ES-I3 (cell line): ENCODE results near the gene VAV3.
"Not testable (repeated sequence)": the region's sequence is repeated elsewhere in the genome, so short reads cannot be mapped to it uniquely, and the experiment has no call there.

Experiments used
- H3K36me3 ChIP-seq: 2 replicates; pipeline ENCODE4 v1.6.1; 2013; ENCODE audit warnings: mild to moderate bottlenecking, low read length, control low read depth, moderate library complexity; ENCODE audit not compliant: insufficient read depth
- H3K4me1 ChIP-seq: 2 replicates; pipeline ENCODE4 v1.6.1; 2013; ENCODE audit warnings: mild to moderate bottlenecking, control low read depth, low read length; ENCODE audit not compliant: insufficient read depth
- H3K9ac ChIP-seq: 2 replicates; pipeline ENCODE4 v1.6.1; 2013; ENCODE audit warnings: low read depth, mild to moderate bottlenecking, low read length, moderate library complexity
- H3K9me3 ChIP-seq: 2 replicates; pipeline ENCODE4 v1.6.1; 2013; ENCODE audit warnings: mild to moderate bottlenecking, low read length, moderate library complexity; ENCODE audit not compliant: control insufficient read depth, insufficient read depth

The VAV3 gene

GRCh38 chr1:107965110-107965991 is at the start of gene VAV3:
VAV3 (minus strand) TSS chr1:107965180; CDS start chr1:107964869, 311 bp downstream.
- Histone ChIP-seq H3K36me3 (no peaks in the 10 kb centered on the region), H3K9ac (peak within 1 kb of the TSS; percentile 81), H3K4me1 (peaks cover 12% of the 10 kb centered on the region; the same call in 1 of the 2 replicates), H3K9me3 (no peaks in the 10 kb centered on the region)

GRCh38 chr1:108012553-108012952 is 47.6 kb upstream of the VAV3 start:
- no peak overlapping the region for H3K9ac ChIP-seq
- no peaks in the 10 kb centered on the region for H3K9me3 ChIP-seq
- H3K4me1 ChIP-seq = peaks cover 4% of the 10 kb centered on the region; the same call in 1 of the 2 replicates
- no peaks in the 10 kb centered on the region for H3K36me3 ChIP-seq

GRCh38 chr1:108011295-108011694 is 46.3 kb upstream of the VAV3 start:
- Histone ChIP-seq H3K9ac (no peak overlapping the region), H3K36me3 (no peaks in the 10 kb centered on the region), H3K4me1 (0 out of 2 replicates have a peak, but pooled peaks cover 4% of the 10 kb centered on the region), H3K9me3 (no peaks in the 10 kb centered on the region)

GRCh38 chr1:108010581-108010980 is 45.6 kb upstream of the VAV3 start:
- Histone ChIP-seq H3K9me3 (no peaks in the 10 kb centered on the region), H3K36me3 (no peaks in the 10 kb centered on the region), H3K4me1 (0 out of 2 replicates have a peak, but pooled peaks cover 4% of the 10 kb centered on the region), H3K9ac (no peak overlapping the region)

- H3K36me3 ChIP-seq = no peaks in the 10 kb centered on the region
Observed at GRCh38 chr1:108009603-108010195, 44.7 kb upstream of the VAV3 start.

GRCh38 chr1:108007531-108007930 is 42.6 kb upstream of the VAV3 start:
- H3K4me1 ChIP-seq = 0 out of 2 replicates have a peak, but pooled peaks cover 4% of the 10 kb centered on the region
- no peaks in the 10 kb centered on the region for H3K9me3 ChIP-seq
- no peak overlapping the region for H3K9ac ChIP-seq
- no peaks in the 10 kb centered on the region for H3K36me3 ChIP-seq

More at GRCh38 chr1:108009603-108010195, 44.7 kb upstream of the VAV3 start:
- Histone ChIP-seq H3K9me3 (no peaks in the 10 kb centered on the region), H3K9ac (no peak overlapping the region), H3K4me1 (0 out of 2 replicates have a peak, but pooled peaks cover 4% of the 10 kb centered on the region)

GRCh38 chr1:108007070-108007469 is 42.1 kb upstream of the VAV3 start:
- Histone ChIP-seq H3K4me1 (0 out of 2 replicates have a peak, but pooled peaks cover 4% of the 10 kb centered on the region), H3K9ac (no peak overlapping the region), H3K9me3 (no peaks in the 10 kb centered on the region), H3K36me3 (no peaks in the 10 kb centered on the region)

- H3K36me3 ChIP-seq, H3K9ac ChIP-seq, H3K4me1 ChIP-seq, H3K9me3 ChIP-seq: not testable (repeated sequence)
Observed at GRCh38 chr1:108004919-108005318, 39.9 kb upstream of the VAV3 start.

- H3K9me3 ChIP-seq = no peaks in the 10 kb centered on the region
- no peaks in the 10 kb centered on the region for H3K36me3 ChIP-seq
- H3K9ac ChIP-seq = no peak overlapping the region
- peaks cover 4% of the 10 kb centered on the region for H3K4me1 ChIP-seq
Observed at GRCh38 chr1:108000620-108001111, 35.7 kb upstream of the VAV3 start.

- no peaks in the 10 kb centered on the region for H3K9me3 ChIP-seq
- H3K36me3 ChIP-seq = no peaks in the 10 kb centered on the region
- H3K9ac ChIP-seq = no peak overlapping the region
- H3K4me1 ChIP-seq = peaks cover 4% of the 10 kb centered on the region
Observed at GRCh38 chr1:108000184-108000583, 35.2 kb upstream of the VAV3 start.

- Histone ChIP-seq H3K36me3 (no peaks in the 10 kb centered on the region), H3K9ac (no peak overlapping the region), H3K4me1 (peaks cover 4% of the 10 kb centered on the region), H3K9me3 (no peaks in the 10 kb centered on the region)
Observed at GRCh38 chr1:107997866-107998265, 32.9 kb upstream of the VAV3 start.

- Histone ChIP-seq H3K9me3 (no peaks in the 10 kb centered on the region; the same call in 1 of the 2 replicates), H3K4me1 (no peaks in the 10 kb centered on the region), H3K9ac (no peak overlapping the region), H3K36me3 (no peaks in the 10 kb centered on the region)
Observed at GRCh38 chr1:107993920-107994319, 28.9 kb upstream of the VAV3 start.

- no peak overlapping the region for H3K9ac ChIP-seq
- H3K9me3 ChIP-seq = no peaks in the 10 kb centered on the region; the same call in 1 of the 2 replicates
- no peaks in the 10 kb centered on the region for H3K36me3 ChIP-seq
- H3K4me1 ChIP-seq = no peaks in the 10 kb centered on the region
Observed at GRCh38 chr1:107992347-107992746, 27.4 kb upstream of the VAV3 start.

- no peak overlapping the region for H3K9ac ChIP-seq
- no peaks in the 10 kb centered on the region; the same call in 1 of the 2 replicates for H3K9me3 ChIP-seq
- no peaks in the 10 kb centered on the region for H3K4me1 ChIP-seq
- no peaks in the 10 kb centered on the region for H3K36me3 ChIP-seq
Observed at GRCh38 chr1:107991371-107992066, 26.5 kb upstream of the VAV3 start.
